Heart right ventricle (tissue), 16 donors: ENCODE measurements around the gene S100Z. TPM values are rescaled to one million over a fixed set of nuclear protein-coding genes. Genes with fewer than 3 reads are reported as not detected.

Experiments used
- ATAC-seq, 8 donors: fragments of 200-7000 bp; cut with Tn5 transposase; one replicate each; pipeline ENCODE4 v1.9.1; 2020; ENCODE audit warnings: mild to moderate bottlenecking in 8 of 8, moderate library complexity in 8 of 8, moderate number of reproducible peaks in 1 of 8
- DNase-seq, 2 donors: peaks; one replicate each; pipeline ENCODE4 v3.0.0-alpha.2; 2020
- H3K27ac ChIP-seq, 10 donors: fragments of 200-600 bp; sonication (generic) in 2 of 10; one replicate each; pipeline versions ENCODE4 v1.5.0 to v1.8.0; 2020 to 2022; ENCODE audit warnings: mild to moderate bottlenecking in 3 of 10
- H3K27me3 ChIP-seq, 7 donors: fragments of 200-600 bp; one replicate each; pipeline ENCODE4 v1.8.0; 2021 to 2022; ENCODE audit warnings: mild to moderate bottlenecking in 2 of 7
- H3K36me3 ChIP-seq, 9 donors: fragments of 200-600 bp; sonication (generic) in 1 of 9; one replicate each; pipeline versions ENCODE4 v1.5.0 to v1.8.0; 2020 to 2022; ENCODE audit warnings: mild to moderate bottlenecking in 2 of 9
- H3K4me1 ChIP-seq, 9 donors: fragments of 200-600 bp; sonication (generic) in 1 of 9; one replicate each; pipeline versions ENCODE4 v1.5.0 to v1.8.0; 2020 to 2022; ENCODE audit warnings: mild to moderate bottlenecking in 4 of 9
- H3K4me3 ChIP-seq, 10 donors: fragments of 200-600 bp; sonication (generic) in 2 of 10; one replicate each; pipeline versions ENCODE4 v1.5.0 to v1.8.0; 2020 to 2022; ENCODE audit warnings: mild to moderate bottlenecking in 7 of 10, moderate library complexity in 2 of 10
- H3K9me3 ChIP-seq, 11 donors: fragments of 200-600 bp in 10 of 11; sonication (generic) in 2 of 11; one replicate each; pipeline versions ENCODE4 v1.5.0 to v1.8.0; 2013 to 2022; ENCODE audit warnings: mild to moderate bottlenecking in 2 of 11, control low read depth in 1 of 11, moderate library complexity in 1 of 11
- WGBS, 2 donors: extraction: QIAGEN DNeasy Blood & Tissue Kit; methylation state at CpG; one replicate each; pipeline ENCODE4 v1.1.7; 2013; ENCODE audit warnings: inconsistent platforms in 1 of 2; 5-methylcytosine and 5-hydroxymethylcytosine counted together
- intact Hi-C, 10 donors: fragments of 100-400 bp; cut with DNase I; formaldehyde crosslinking; loops; one replicate each; pipeline versions ENCODE4 v1.11.1 to v1.14.2; 2022
- polyA plus RNA-seq, 2 donors: library from polyadenylated mRNA; stranded (reverse); fragments of 200-250 nt; gene quantifications; one replicate each; pipeline ENCODE4 v1.2.3, GENCODE V29; 2013
- total RNA-seq, 10 donors: library from RNA; stranded (reverse); fragmentation: NEBNext Ultra II Directional in 3 of 10; extraction: Animal tissue kit (Norgen Biotek cat#: 25700) in 3 of 10; gene quantifications; one replicate each; pipeline versions ENCODE4 v1.2.1 to v1.2.4, GENCODE V29; 2021 to 2023
- TF ChIP-seq, protein P1 (sequence below), 9 donors: fragments of 200-600 bp; sonication (generic) in 2 of 9; IDR thresholded peaks; one replicate each; pipeline versions ENCODE4 v1.5.0 to v1.8.0; 2021 to 2022; ENCODE audit warnings: antibody characterized with exemption in 9 of 9, mild to moderate bottlenecking in 5 of 9, moderate library complexity in 1 of 9
- donor health status: Arrhythmogenic right ventricular cardiomyopathy.
- donor health status: ischemic (EF 13 %, LVEDD 7.1; RV severe dilation, severe dysfunction).
- donor health status: healthy with polysubstance abuse.
- donor health status: DM: no; HTN: yes; CAD: no.
- donor health status: DM: no; HTN: no; CAD: no.
- donor health status: ischemic (EF 25% LVEDD 6.9; RV normal size, moderate dysfunction).
- donor health status: ischemic (EF 25% LVEDD 5.7; RV mildly dilated, moderate dysfunction).
- donor health status: healthy.
- donor health status: DM: yes; HTN: yes; CAD: no.
- donor health status: Ischemic cardiomyopathy.
- donor health status: ischemic (EF 35%, LVEDD 5.7; RV mildly dilated, moderate dysfunction).
- donor health status: nonischemic (EF 11% LVEDD 7.7; RV severe dilation, severe dysfunction).
- donor health status: DM: yes; HTN: yes; CAD: no.
- donor health status: PGD.
- donor health status: ischemic (EF 29% LVEDD 5.4; RV normal size, mild dysfunction).
- donor health status: nonischemic (EF 23%, LVEDD 6.1; RV moderate dilation, normal function).

Gene S100Z
- total and polyA plus RNA-seq, 12 donors, result 0.03 to 0.22 TPM; not detected in 10

GRCh38 chr5:76947082-76947503, 97.3 kb downstream of the S100Z start:
- Histone ChIP-seq H3K4me3 (no peak overlapping the region), H3K4me1 (peaks cover 0 to 30% (median 5%) of the 10 kb centered on the region in 9 donors), H3K27me3 (peaks cover 0 to 7% (median 0%) of the 10 kb centered on the region in 7 donors), H3K27ac (peak overlapping the region in 3 of 10 donors; percentile 17 to 49 (median 49)), H3K36me3 (no peaks in the 10 kb centered on the region), H3K9me3 (no peaks in the 10 kb centered on the region)
- intact Hi-C loops, result no loop called here
- ATAC-seq (peak in 4 of 8 donors; percentile 46 to 83 (median 63)), DNase-seq (peak in 1 of 2 donors; percentile 32)
- TF ChIP-seq, protein P1, sequence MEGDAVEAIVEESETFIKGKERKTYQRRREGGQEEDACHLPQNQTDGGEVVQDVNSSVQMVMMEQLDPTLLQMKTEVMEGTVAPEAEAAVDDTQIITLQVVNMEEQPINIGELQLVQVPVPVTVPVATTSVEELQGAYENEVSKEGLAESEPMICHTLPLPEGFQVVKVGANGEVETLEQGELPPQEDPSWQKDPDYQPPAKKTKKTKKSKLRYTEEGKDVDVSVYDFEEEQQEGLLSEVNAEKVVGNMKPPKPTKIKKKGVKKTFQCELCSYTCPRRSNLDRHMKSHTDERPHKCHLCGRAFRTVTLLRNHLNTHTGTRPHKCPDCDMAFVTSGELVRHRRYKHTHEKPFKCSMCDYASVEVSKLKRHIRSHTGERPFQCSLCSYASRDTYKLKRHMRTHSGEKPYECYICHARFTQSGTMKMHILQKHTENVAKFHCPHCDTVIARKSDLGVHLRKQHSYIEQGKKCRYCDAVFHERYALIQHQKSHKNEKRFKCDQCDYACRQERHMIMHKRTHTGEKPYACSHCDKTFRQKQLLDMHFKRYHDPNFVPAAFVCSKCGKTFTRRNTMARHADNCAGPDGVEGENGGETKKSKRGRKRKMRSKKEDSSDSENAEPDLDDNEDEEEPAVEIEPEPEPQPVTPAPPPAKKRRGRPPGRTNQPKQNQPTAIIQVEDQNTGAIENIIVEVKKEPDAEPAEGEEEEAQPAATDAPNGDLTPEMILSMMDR (IDR thresholded peaks at IDR 0.05), result no peak
- 25 to 30% methylated on average over 4 of the region's 4 CpGs for WGBS, 2 donors

DNA sequence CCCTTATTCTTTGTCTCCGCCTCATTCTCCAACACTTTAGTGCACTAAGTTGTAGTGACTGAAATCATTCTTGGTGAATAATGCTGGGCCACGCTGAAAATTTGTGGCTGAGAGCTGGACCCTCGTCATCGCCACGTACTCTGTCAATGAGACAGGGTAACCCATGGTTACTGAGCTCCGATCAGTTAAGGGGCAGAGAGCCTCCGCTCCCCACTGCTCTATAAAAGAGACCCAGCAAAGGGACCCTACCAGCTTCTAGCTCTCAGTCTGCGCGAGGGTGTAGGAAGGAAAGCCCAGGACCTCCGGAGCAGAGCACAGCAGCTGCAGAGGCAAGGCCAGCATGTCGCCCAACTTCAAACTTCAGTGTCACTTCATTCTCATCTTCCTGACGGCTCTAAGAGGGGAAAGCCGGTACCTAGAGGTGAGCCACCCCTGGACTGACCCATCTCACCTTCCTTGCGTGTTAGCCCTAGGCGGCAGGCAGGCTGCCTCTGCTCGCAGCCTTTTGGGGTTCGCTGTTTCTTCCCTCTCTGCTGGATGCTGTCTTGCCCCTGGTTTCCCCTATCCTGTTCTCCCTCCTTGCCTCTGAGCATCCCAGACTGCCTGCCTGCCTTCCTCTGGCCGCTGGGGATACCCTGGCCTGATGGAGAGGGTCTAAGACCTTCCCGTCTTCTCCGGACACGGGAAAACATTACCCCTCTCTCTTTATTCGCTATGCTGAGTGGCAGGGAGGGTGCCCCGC, 103.2 kb downstream of the S100Z start, which contains the start of gene CRHBP:
Gene CRHBP (plus strand): TSS at position 251 of the 742 bp plus-strand sequence. CDS start 90 bp downstream, at position 341.
- Histone ChIP-seq H3K36me3 (no peaks in the 10 kb centered on the region), H3K9me3 (no peaks in the 10 kb centered on the region), H3K27me3 (peaks cover 0 to 48% (median 30%) of the 10 kb centered on the region in 7 donors), H3K4me1 (peaks cover 0 to 23% (median 14%) of the 10 kb centered on the region in 9 donors), H3K27ac (peak within 1 kb of the TSS in 4 of 10 donors; percentile 14 to 73 (median 64)), H3K4me3 (peak within 1 kb of the TSS; percentile 44 to 69 (median 57))
- no peak for DNase-seq
- WGBS, 2 donors, result 24 to 26% methylated on average over 23 of the region's 23 CpGs
- peak in 6 of 8 donors; percentile 16 to 50 (median 30) for ATAC-seq
- intact Hi-C loops, result loop anchor here in 1 of 10 donors (5.0 kb wide), 1 partner anchor 86 kb away; no protein-coding TSS in a partner anchor
- TF ChIP-seq, protein P1 (IDR thresholded peaks at IDR 0.05), result no peak

GRCh38 chr5:76953551-76954382, 104.0 kb downstream of the S100Z start:
- Histone ChIP-seq H3K27ac (peak overlapping the region in 4 of 10 donors; percentile 14 to 73 (median 64)), H3K9me3 (no peaks in the 10 kb centered on the region), H3K4me3 (peak overlapping the region; percentile 44 to 69 (median 57)), H3K27me3 (peaks cover 0 to 48% (median 30%) of the 10 kb centered on the region in 7 donors), H3K4me1 (peaks cover 0 to 30% (median 15%) of the 10 kb centered on the region in 9 donors), H3K36me3 (no peaks in the 10 kb centered on the region)
- WGBS, 2 donors, result 1 to 2% methylated on average over 64 to 81 of the region's 81 CpGs
- TF ChIP-seq, protein P1 (IDR thresholded peaks at IDR 0.05), result no peak
- intact Hi-C loops, result loop anchor here in 1 of 10 donors (5.0 kb wide), 1 partner anchor 86 kb away; no protein-coding TSS in a partner anchor
- peak in 1 of 2 donors; percentile 12 for DNase-seq
- peak; percentile 46 to 78 (median 49) for ATAC-seq

DNA sequence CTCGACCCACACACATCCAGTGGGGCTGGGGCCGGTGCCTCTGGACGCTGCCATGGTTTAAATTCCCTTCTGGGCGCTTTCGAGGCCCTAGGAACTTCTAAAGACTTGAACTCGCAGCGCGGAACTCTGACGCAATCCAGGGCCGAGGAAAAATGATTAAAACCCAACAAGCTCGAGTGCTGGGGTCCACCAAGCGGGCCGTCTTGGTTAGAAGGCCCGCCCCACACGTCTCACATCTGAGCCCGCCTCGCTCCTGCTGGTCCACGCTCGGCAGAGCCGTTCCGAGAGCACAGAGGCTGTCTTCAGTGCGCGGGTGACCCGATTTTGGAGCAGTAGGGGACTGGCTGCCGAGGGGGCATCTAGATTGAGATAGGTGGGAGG, 104.6 kb downstream of the S100Z start:
- WGBS, 2 donors, result 6 to 10% methylated on average over 25 of the region's 25 CpGs
- H3K9me3 ChIP-seq, result no peaks in the 10 kb centered on the region
- DNase-seq (peak in 1 of 2 donors; percentile 7), ATAC-seq (peak in 6 of 8 donors; percentile 16 to 47 (median 30))
- H3K4me1 ChIP-seq, result peaks cover 0 to 36% (median 17%) of the 10 kb centered on the region in 9 donors
- TF ChIP-seq, protein P1 (IDR thresholded peaks at IDR 0.05), result no peak
- H3K4me3 ChIP-seq, result peak overlapping the region; percentile 44 to 69 (median 57)
- intact Hi-C loops, result loop anchor here in 1 of 10 donors (5.0 kb wide), 1 partner anchor 87 kb away; no protein-coding TSS in a partner anchor
- peak overlapping the region in 3 of 10 donors; percentile 62 to 73 (median 65) for H3K27ac ChIP-seq
- H3K36me3 ChIP-seq, result no peaks in the 10 kb centered on the region
- H3K27me3 ChIP-seq, result peaks cover 0 to 48% (median 30%) of the 10 kb centered on the region in 7 donors
